HEK293T (cell line): ENCODE measurements around the gene PCSK5.

Source experiments
- BHLHE40 ChIP-seq: fragments of 450-650 bp; IDR thresholded peaks from 2 replicates; pipeline ENCODE4 v1.6.1; 2016; ENCODE audit warnings: mild to moderate bottlenecking, moderate library complexity, borderline replicate concordance
- CTBP1 ChIP-seq: fragments of 450-650 bp; IDR thresholded peaks from 2 replicates; pipeline ENCODE4 v1.6.1; 2016; ENCODE audit warnings: borderline replicate concordance
- ELF4 ChIP-seq: fragments of 450-650 bp; IDR thresholded peaks from 2 replicates; pipeline ENCODE4 v1.6.1; 2017; ENCODE audit warnings: antibody characterized with exemption
- FOXM1 ChIP-seq: fragments of 450-650 bp; IDR thresholded peaks from 2 replicates; pipeline ENCODE4 v1.6.1; 2017; ENCODE audit warnings: mild to moderate bottlenecking, borderline replicate concordance
- SP1 ChIP-seq: fragments of 450-650 bp; IDR thresholded peaks from 2 replicates; pipeline ENCODE4 v1.6.1; 2017
- SUZ12 ChIP-seq: fragments of 450-650 bp; IDR thresholded peaks from 2 replicates; pipeline ENCODE4 v1.6.1; 2016; ENCODE audit warnings: mild to moderate bottlenecking
- TARDBP ChIP-seq: fragments of 450-650 bp; IDR thresholded peaks from 2 replicates; pipeline ENCODE4 v1.6.1; 2016

- TF ChIP-seq SUZ12 (no peak), TARDBP (no peak), BHLHE40 (no peak), SP1 (no peak), FOXM1 (no peak), ELF4 (no peak), CTBP1 (no peak)
Measured at GRCh38 chr9:76136986-76137385, 246.5 kb downstream of the PCSK5 start.
